SU-DHL-6 (cell line): ENCODE data around the gene UBASH3A.

Source experiments
- EZH2phosphoT487 ChIP-seq: fragments of 200-600 bp; sonication (generic), shearing (Covaris generic); conservative IDR thresholded peaks from 2 replicates; pipeline ENCODE4 v1.6.1; 2018; ENCODE audit warnings: mild to moderate bottlenecking, antibody characterized with exemption, low read length, moderate library complexity, mixed read lengths
- TF ChIP-seq, protein P1 (sequence below): fragments of 200-600 bp; sonication (generic); IDR thresholded peaks from one replicate; pipeline ENCODE4 v1.5.1; 2017; ENCODE audit warnings: antibody characterized with exemption, mild to moderate bottlenecking, low read length, moderate library complexity; ENCODE audit not compliant: insufficient read depth, poor library complexity, severe bottlenecking

DNA sequence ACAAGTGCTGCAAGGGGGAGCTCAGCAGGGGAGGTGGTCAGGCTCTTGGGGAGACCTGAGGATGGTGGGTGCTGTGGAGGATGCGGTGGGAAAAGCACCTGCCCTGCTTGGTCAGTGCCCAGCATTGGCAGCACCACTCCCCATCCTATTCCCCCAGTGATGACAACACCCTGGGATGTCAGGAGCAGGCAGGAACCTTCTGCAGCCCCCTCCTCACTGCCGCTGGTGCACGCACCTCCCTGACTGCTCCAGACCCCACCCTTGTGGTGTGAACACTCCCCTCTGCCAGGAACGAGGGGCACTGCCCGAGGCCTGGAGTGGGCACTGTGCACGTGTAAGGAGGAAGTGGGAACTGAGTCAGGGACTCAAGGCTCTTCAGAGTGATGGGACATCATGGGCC is 20.4 kb upstream of the UBASH3A start:
- TF ChIP-seq, protein P1, sequence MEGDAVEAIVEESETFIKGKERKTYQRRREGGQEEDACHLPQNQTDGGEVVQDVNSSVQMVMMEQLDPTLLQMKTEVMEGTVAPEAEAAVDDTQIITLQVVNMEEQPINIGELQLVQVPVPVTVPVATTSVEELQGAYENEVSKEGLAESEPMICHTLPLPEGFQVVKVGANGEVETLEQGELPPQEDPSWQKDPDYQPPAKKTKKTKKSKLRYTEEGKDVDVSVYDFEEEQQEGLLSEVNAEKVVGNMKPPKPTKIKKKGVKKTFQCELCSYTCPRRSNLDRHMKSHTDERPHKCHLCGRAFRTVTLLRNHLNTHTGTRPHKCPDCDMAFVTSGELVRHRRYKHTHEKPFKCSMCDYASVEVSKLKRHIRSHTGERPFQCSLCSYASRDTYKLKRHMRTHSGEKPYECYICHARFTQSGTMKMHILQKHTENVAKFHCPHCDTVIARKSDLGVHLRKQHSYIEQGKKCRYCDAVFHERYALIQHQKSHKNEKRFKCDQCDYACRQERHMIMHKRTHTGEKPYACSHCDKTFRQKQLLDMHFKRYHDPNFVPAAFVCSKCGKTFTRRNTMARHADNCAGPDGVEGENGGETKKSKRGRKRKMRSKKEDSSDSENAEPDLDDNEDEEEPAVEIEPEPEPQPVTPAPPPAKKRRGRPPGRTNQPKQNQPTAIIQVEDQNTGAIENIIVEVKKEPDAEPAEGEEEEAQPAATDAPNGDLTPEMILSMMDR, result no peak
- no peak for TF ChIP-seq EZH2phosphoT487
